Esophagus (tissue), 2 donors: ENCODE results near the gene AQP6. TPM values are rescaled to one million over a fixed set of nuclear protein-coding genes. Genes with fewer than 3 reads are reported as not detected.

ENCODE experiments used
- H3K27ac ChIP-seq, 2 donors: one replicate each; pipeline ENCODE4 v1.5.1; 2013; ENCODE audit warnings: low read depth in 2 of 2, mild to moderate bottlenecking in 2 of 2, inconsistent platforms in 1 of 2, low read length in 1 of 2, moderate library complexity in 1 of 2
- H3K27me3 ChIP-seq, 2 donors: one replicate each; pipeline ENCODE4 v1.6.1; 2013; ENCODE audit warnings: low read length in 2 of 2, control low read depth in 1 of 2, mild to moderate bottlenecking in 1 of 2; ENCODE audit not compliant: insufficient read depth in 2 of 2, control insufficient read depth in 1 of 2
- H3K36me3 ChIP-seq, 2 donors: one replicate each; pipeline ENCODE4 v1.6.1; 2013; ENCODE audit warnings: low read length in 1 of 2; ENCODE audit not compliant: control insufficient read depth in 2 of 2, insufficient read depth in 2 of 2
- H3K4me1 ChIP-seq, 2 donors: one replicate each; pipeline ENCODE4 v1.6.1; 2013; ENCODE audit warnings: low read length in 1 of 2; ENCODE audit not compliant: control insufficient read depth in 2 of 2, insufficient read depth in 2 of 2
- H3K4me3 ChIP-seq, 2 donors: one replicate each; pipeline ENCODE4 v1.5.1; 2013; ENCODE audit warnings: low read length in 2 of 2, mild to moderate bottlenecking in 2 of 2, low read depth in 1 of 2, moderate library complexity in 1 of 2
- H3K9me3 ChIP-seq, 2 donors: one replicate each; pipeline ENCODE4 v1.6.1; 2013; ENCODE audit warnings: mild to moderate bottlenecking in 2 of 2, low read depth in 1 of 2, low read length in 1 of 2, moderate library complexity in 1 of 2; ENCODE audit not compliant: control insufficient read depth in 2 of 2, insufficient read depth in 1 of 2
- WGBS, 2 donors: extraction: QIAGEN DNeasy Blood & Tissue Kit; methylation state at CpG; one replicate each; pipeline ENCODE4 v1.1.7; 2013; 5-methylcytosine and 5-hydroxymethylcytosine counted together
- polyA plus RNA-seq, 2 donors: library from polyadenylated mRNA; stranded (reverse); fragments of 200-250 nt; gene quantifications; one replicate each; pipeline ENCODE4 v1.2.3, GENCODE V29; 2013
- donor health status: healthy with polysubstance abuse.
- donor health status: Bipolar disorder and iron deficiency.

The AQP6 gene
- polyA plus RNA-seq, 2 donors: 0.02 to 0.08 TPM

DNA sequence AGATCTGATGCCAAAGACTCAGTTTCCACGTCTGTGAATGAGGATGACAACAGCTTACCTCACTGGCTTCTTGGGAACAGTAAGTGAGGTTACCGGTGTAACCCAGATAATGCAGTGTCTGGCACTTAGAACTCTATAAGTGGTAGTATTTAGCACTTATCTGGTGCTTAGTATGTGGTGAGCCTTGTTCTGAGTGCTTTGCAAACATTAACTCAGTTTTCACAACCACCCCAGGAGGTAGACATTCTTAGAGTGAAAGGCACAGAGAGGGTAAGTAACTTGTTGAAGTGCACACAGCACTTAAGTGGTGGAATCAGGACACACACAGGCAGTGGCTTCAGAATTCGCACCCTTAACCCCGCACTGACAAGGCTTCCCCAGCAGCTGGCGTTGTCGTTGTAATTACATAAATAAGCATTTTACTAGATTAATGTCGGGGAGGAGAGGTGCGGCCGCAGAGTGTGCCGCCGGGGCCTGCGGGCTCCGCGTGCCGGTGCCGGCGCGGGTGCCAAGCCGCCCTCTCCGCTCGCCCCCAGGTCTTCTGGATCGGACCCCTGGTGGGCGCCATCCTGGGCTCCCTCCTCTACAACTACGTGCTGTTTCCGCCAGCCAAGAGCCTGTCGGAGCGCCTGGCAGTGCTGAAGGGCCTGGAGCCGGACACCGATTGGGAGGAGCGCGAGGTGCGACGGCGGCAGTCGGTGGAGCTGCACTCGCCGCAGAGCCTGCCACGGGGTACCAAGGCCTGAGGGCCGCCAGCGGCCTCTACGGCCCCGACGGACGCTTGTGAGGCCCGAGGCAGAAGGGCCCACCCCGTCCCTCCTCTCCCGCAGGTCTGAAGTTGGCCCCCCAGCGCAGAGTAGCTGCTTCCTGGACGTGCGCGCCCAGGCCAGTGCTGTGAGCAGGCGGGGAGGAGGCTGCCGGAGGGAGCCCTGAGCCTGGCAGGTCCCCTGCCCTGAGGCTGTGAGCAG lies 17.6 kb upstream of the AQP6 start:
- Histone ChIP-seq H3K27me3 (peaks cover 0 to 7% of the 10 kb centered on the region in 2 donors), H3K9me3 (no peaks in the 10 kb centered on the region), H3K4me1 (peaks cover 0 to 4% of the 10 kb centered on the region in 2 donors), H3K36me3 (no peaks in the 10 kb centered on the region), H3K27ac (no peak overlapping the region), H3K4me3 (no peak overlapping the region)
- 30 to 31% methylated on average over 51 to 53 of the region's 53 CpGs for WGBS, 2 donors

DNA sequence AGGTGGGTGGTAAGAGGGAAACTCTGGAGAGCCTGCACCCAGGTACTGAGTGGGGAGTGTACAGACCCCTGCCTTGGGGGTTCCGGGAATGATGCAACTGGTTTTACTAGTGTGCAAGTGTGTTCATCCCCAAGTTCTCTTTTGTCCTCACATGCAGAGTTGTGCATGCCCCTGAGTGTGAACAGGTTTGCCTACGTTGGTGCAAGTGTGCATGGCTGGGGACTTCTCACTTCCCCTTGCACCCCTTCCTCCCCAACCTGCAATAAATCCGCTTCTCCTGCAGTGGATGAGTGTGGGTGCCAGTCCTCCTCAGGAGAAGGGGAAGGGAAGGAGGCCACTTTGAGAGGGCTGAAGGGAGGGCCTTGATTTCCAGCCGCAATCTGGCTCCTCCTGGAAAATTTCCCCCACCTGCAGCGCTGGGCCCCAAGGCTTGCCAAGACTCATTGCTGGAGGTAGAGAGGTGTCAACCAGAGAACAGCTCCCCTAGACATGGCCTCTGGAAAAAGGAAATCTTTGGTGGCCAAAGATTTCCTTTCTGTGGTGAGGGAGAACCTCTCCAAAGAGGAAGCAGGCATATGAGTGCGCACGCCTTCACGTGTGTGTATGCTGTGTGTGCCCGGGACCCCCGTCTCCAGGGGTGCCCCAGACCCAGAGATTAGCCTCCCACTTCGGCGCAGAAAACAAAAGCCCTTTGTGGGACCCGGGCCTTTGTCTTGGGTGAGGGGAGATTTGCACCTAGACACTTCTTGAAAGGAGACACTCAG lies 16.7 kb upstream of the AQP6 start:
- Histone ChIP-seq H3K4me1 (peaks cover under 1 to 4% of the 10 kb centered on the region in 2 donors), H3K36me3 (no peaks in the 10 kb centered on the region), H3K4me3 (no peak overlapping the region), H3K27me3 (peaks cover 0 to 7% of the 10 kb centered on the region in 2 donors), H3K9me3 (no peaks in the 10 kb centered on the region), H3K27ac (no peak overlapping the region)
- 62 to 64% methylated on average over 13 of the region's 13 CpGs for WGBS, 2 donors

DNA sequence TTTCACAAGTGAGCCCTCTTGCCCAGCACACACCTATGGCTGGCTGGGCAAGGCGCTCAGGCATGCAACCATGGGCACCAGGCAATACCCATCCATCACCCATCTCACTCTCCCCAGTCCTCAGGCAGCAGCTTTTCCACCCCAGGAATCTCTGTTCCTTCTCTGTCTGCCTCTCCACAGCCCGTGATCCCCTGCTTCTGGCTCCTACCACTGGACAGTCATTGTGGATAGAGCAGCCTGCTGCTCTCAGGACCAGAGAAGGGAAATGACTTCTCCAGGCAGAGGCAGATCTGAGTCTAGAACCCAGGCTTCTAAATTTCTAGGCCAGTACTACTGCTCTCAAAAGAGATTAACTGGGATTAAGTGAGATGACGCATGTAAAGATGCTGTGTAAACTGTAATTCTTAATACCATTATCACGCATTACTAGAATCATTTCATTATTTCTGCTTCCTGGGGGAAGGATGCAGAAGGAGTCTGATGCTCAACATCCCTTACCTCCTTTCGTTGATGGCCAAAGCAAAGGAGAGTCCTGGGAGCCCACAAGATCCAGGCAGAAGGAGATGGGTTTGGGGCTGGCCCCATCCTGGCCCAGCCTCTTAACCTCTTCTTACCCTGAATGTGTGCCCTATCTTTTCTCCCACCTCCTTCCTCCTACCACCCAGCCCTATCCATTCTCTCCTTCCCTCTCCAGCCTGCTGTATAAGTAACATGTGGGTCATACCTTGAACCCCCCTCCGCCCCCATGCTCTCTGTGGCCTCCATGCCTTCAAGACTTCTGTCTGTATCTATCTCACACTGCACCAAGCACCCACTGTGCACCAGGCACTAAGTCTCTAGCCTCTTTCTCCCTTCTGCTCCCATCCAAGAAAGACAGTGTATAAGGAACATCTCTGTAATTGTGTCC lies 15.8 kb upstream of the AQP6 start:
- WGBS, 2 donors: 72 to 76% methylated on average over 6 of the region's 6 CpGs
- Histone ChIP-seq H3K9me3 (no peaks in the 10 kb centered on the region), H3K27ac (no peak overlapping the region), H3K27me3 (peaks cover 0 to 7% of the 10 kb centered on the region in 2 donors), H3K4me3 (no peak overlapping the region), H3K36me3 (no peaks in the 10 kb centered on the region), H3K4me1 (peaks cover 2 to 4% of the 10 kb centered on the region in 2 donors)

DNA sequence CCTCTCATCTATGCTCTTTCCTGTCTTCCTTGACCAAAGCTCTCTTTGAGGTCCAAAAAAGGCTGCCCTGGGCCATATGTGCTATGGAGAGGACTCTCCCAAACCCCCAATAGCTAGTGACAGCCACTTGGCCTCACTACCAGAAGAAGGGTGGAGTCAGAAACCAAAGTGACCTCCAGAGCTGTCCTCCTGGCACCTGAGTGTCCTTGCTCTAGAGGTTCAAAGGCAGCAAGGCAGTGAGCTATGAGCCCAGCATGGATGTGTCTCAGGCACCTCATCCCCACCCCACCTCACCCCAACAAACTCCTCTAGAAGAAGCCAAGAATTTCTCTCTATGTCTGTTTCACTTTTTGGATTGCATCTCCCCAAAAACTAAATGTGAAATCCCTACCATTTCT lies 15.2 kb upstream of the AQP6 start:
- Histone ChIP-seq H3K27me3 (peaks cover 0 to 7% of the 10 kb centered on the region in 2 donors), H3K4me3 (no peak overlapping the region)

DNA sequence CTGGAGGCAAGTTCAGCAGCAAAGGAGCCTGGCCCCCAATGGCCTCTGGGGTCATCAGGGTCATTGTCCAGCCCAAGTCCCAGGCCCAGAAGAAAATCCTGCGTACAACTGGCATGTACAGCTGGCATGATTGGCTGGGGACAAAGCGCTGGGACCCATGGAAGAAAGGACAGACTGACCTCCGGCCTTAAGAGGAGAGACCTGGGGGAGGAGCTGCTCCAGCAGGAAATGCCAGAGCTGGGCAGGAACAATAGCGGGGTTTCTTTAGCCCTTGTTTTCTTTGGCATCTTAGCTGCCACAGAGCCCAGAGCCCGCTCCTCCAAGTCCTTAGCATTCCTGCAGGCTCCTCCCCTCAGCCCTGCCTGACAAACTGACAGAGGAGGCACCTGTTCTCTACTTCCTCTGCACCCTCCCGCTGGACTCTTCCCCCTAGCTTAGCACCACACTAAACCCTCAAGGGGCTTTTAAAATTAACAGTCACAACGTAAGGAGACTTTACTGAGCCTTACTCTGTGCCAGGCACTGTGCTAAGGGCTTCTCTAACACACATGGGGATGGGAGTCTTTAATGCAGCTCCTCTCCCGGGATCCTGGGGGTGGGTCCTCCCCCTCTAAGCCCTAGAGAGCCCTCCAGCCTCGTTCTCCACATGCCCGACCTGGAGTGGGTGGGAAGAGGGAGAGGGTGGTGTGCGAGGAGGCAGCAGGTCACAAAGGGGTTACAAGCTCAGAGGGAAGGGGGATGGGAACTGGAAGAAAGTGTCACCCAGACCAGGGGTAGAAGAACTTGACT lies 12.9 kb upstream of the AQP6 start:
- WGBS, 2 donors: 48 to 54% methylated on average over 11 of the region's 11 CpGs
- Histone ChIP-seq H3K4me1 (peaks cover 8 to 10% of the 10 kb centered on the region in 2 donors), H3K27ac (no peak overlapping the region)

More for the DNA sequence above, 15.2 kb upstream of the AQP6 start:
- H3K27ac ChIP-seq: no peak overlapping the region
- no peaks in the 10 kb centered on the region for H3K9me3 ChIP-seq
- H3K36me3 ChIP-seq: no peaks in the 10 kb centered on the region
- H3K4me1 ChIP-seq: peaks cover 4 to 5% of the 10 kb centered on the region in 2 donors

DNA sequence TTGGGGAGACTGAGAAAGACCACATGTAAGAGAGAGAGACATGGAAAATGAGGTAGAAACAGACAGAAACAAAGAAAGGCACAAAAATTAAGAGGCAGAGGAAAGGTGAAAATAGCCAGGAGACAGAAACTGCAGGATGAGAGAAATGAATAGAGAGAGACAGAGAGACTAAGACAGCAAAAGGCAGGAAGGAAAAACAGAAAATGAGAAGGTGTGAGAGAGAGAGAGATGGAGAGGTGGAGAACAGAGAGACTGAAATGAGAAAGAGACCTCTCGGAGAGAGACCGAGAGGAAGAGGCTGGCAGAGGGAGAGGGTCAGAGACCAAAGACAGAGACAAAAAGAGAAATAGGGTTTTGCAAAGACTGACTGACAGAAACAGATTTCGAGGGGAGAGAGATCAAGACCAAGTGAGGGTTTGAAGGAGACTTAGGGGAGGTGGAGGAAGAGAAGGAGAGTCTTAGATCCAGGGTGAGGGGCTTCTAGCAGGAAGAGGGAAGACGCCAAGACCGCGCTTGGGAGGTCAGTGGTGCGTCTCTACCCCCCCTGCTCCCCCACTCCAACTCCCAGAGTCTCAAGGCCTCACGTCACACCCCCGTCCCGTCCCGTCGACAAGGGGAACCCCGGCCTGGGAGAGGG lies 12.2 kb upstream of the AQP6 start:
- peaks cover 0 to 2% of the 10 kb centered on the region in 2 donors for H3K27me3 ChIP-seq
- no peak overlapping the region for H3K27ac ChIP-seq
- no peak overlapping the region for H3K4me3 ChIP-seq
- 32 to 42% methylated on average over 13 of the region's 13 CpGs for WGBS, 2 donors
- no peaks in the 10 kb centered on the region for H3K36me3 ChIP-seq
- no peaks in the 10 kb centered on the region for H3K9me3 ChIP-seq
- H3K4me1 ChIP-seq: peaks cover 8 to 10% of the 10 kb centered on the region in 2 donors

More for the DNA sequence above, 12.9 kb upstream of the AQP6 start:
- H3K27me3 ChIP-seq: peaks cover 0 to 7% of the 10 kb centered on the region in 2 donors
- H3K36me3 ChIP-seq: no peaks in the 10 kb centered on the region
- no peak overlapping the region for H3K4me3 ChIP-seq
- H3K9me3 ChIP-seq: no peaks in the 10 kb centered on the region

DNA sequence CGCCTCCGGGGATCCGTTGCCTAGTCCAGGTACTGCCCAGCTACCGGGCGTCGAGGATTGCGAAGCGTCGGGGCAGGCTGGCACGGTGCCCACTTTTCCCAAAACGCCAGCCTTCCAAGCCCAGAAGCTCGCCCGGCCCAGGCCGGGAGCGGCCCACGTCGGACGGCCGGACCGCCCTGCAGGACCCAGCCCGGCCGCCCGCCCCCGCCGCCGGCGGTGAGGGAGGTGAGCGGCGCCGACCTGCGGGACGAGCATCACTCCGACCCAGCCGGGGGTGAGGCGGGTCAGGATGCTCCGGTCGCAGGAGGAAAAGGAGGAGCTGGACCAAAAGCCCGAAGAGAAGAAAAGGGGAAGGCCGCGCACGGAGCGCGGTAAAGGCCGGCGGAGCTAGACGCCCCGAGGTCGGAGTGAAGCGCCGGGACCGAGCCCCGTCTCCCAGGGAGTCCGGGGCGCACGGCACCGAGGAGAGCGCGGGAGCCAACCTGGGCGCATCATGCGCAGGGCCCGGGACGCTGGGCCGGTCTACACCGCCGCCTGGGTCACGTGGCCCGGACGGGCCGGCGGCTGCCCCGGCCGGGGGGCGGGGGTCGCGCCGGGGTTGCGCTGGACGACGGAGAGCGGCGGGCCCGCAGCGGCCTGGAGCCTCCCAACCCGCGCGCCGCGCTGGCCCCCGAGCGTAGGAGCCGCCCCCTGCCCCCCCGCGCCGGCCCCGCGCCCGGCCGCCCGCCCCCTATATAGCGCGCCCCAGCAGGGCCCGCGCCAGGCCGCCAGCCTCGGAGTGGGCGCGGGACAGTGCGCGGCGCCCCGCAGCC lies 11.4 kb upstream of the AQP6 start, which contains the start of gene AQP5:
Gene AQP5 (plus strand): TSS at position 762 of the 812 bp plus-strand sequence. CDS start 146 bp downstream, outside the sequence.
- no peaks in the 10 kb centered on the region for H3K27me3 ChIP-seq
- H3K9me3 ChIP-seq: no peaks in the 10 kb centered on the region
- H3K4me1 ChIP-seq: peaks cover 8 to 10% of the 10 kb centered on the region in 2 donors
- H3K4me3 ChIP-seq: peak within 1 kb of the TSS; percentile 7 to 33
- no peak within 1 kb of the TSS for H3K27ac ChIP-seq
- H3K36me3 ChIP-seq: no peaks in the 10 kb centered on the region
- 3 to 6% methylated on average over 80 to 111 of the region's 111 CpGs for WGBS, 2 donors
